Transverse colon (tissue), 4 donors: ENCODE data around the gene UTS2R. TPM values are rescaled to one million over a fixed set of nuclear protein-coding genes. Genes with fewer than 3 reads are reported as not detected.

Source experiments
- DNase-seq: peaks from one replicate; pipeline ENCODE4 v3.0.0-alpha.2; 2019
- H3K27ac ChIP-seq, 4 donors: fragments of 200-600 bp; sonication (generic); 2 replicates each; pipeline ENCODE4 v1.5.1; 2016 to 2018; ENCODE audit warnings: inconsistent platforms in 4 of 4
- H3K27me3 ChIP-seq: fragments of 200-600 bp; sonication (generic); 2 replicates; pipeline ENCODE4 v1.5.1; 2017; ENCODE audit warnings: inconsistent platforms
- H3K36me3 ChIP-seq, 4 donors: fragments of 200-600 bp; sonication (generic); 2 replicates each; pipeline ENCODE4 v1.5.1; 2017 to 2019; ENCODE audit warnings: inconsistent platforms in 4 of 4
- H3K4me1 ChIP-seq, 4 donors: fragments of 200-600 bp; sonication (generic); 2 replicates each; pipeline ENCODE4 v1.5.1; 2017 to 2020; ENCODE audit warnings: inconsistent platforms in 4 of 4
- H3K4me3 ChIP-seq, 4 donors: fragments of 200-600 bp; sonication (generic); 1 replicate in 1 of 4; 2 replicates in 3 of 4; pipeline versions ENCODE4 v1.5.1 to v1.6.1; 2017 to 2019; ENCODE audit warnings: inconsistent platforms in 4 of 4
- H3K9me3 ChIP-seq, 2 donors: fragments of 200-600 bp; sonication (generic); 2 replicates each; pipeline ENCODE4 v1.5.1; 2017 to 2019; ENCODE audit warnings: inconsistent platforms in 2 of 2
- CTCF ChIP-seq, 5 experiments: fragments of 200-600 bp in 3 of 5; fragments of 450-650 bp in 2 of 5; sonication (generic) in 3 of 5; IDR thresholded peaks; 1 replicate in 2 of 5; 2 replicates in 3 of 5; pipeline ENCODE4 v1.5.1; 2016 to 2017; ENCODE audit warnings: antibody characterized with exemption in 5 of 5, inconsistent platforms in 3 of 5, mild to moderate bottlenecking in 2 of 5, moderate library complexity in 1 of 5
- EP300 ChIP-seq: sonication (generic); formaldehyde crosslinking; IDR thresholded peaks from one replicate; pipeline ENCODE4 v1.6.1; 2017; ENCODE audit warnings: antibody characterized with exemption, low read depth
- POLR2A ChIP-seq: fragments of 450-650 bp; IDR thresholded peaks from one replicate; pipeline ENCODE4 v1.6.1; 2016; ENCODE audit warnings: antibody characterized with exemption, mild to moderate bottlenecking, moderate library complexity
- POLR2AphosphoS5 ChIP-seq, 3 donors: sonication (generic); formaldehyde crosslinking; IDR thresholded peaks; one replicate each; pipeline ENCODE4 v1.6.1; 2016; ENCODE audit warnings: antibody characterized with exemption in 3 of 3
- WGBS, 2 donors: methylation state at CpG; one replicate each; pipeline ENCODE4 v1.1.5; 2018; ENCODE audit warnings: low coverage in 1 of 2; 5-methylcytosine and 5-hydroxymethylcytosine counted together
- in situ Hi-C, 4 donors: fragments of 200-750 bp; cut with MboI; loops; one replicate each; pipeline versions ENCODE4 v1.15.0 to v1.15.1; 2017; ENCODE audit warnings: low sequenced_read_pairs in 3 of 4, low pct_ligation_motif_present in 1 of 4, low pct_unique_long_range_greater_than_20kb in 1 of 4
- intact Hi-C: fragments of 100-400 bp; cut with DNase I; formaldehyde crosslinking; loops from one replicate; pipeline ENCODE4 v1.15.1; 2023; ENCODE audit warnings: low total_unique reads
- total RNA-seq, 4 donors: library from RNA; depleted of rRNA; stranded (reverse); fragments of >200 nt; gene quantifications; one replicate each; pipeline ENCODE4 v1.1.0, GENCODE V29; 2016

The UTS2R gene
- total RNA-seq, 4 donors from 2014 or later = 0.48 TPM; not detected in 3

GRCh38 chr17:82334622-82335394 lies 36.8 kb upstream of the UTS2R start:
- intact Hi-C loops = no loop called here

GRCh38 chr17:82338858-82339633 lies 32.5 kb upstream of the UTS2R start:
- TF ChIP-seq POLR2AphosphoS5 (IDR thresholded peaks at IDR 0.05) = peak in 1 of 3 donors; percentile 44
- TF ChIP-seq CTCF (IDR thresholded peaks at IDR 0.05) = no peak
- TF ChIP-seq EP300 = no peak
- peak; percentile 19 for TF ChIP-seq POLR2A
- H3K36me3 ChIP-seq = no peaks in the 10 kb centered on the region

More at GRCh38 chr17:82334622-82335394, 36.8 kb upstream of the UTS2R start:
- no peaks in the 10 kb centered on the region for H3K9me3 ChIP-seq
- H3K27me3 ChIP-seq = no peaks in the 10 kb centered on the region
- peak overlapping the region in 3 of 4 donors; percentile 34 to 70 (median 43) for H3K4me3 ChIP-seq
- H3K27ac ChIP-seq = peak overlapping the region; percentile 72 to 79 (median 78)
- peaks cover 44 to 85% (median 70%) of the 10 kb centered on the region in 4 donors for H3K4me1 ChIP-seq
- in situ Hi-C loops = no loop called here
- DNase-seq = no peak
- peak; percentile 36 for TF ChIP-seq POLR2A
- no peak for TF ChIP-seq CTCF (IDR thresholded peaks at IDR 0.05)
- TF ChIP-seq EP300 = no peak
- peak in 1 of 3 donors; percentile 15 for TF ChIP-seq POLR2AphosphoS5 (IDR thresholded peaks at IDR 0.05)
- 21% methylated on average over 14 of the region's 16 CpGs; no CpG with 5 or more reads in 1 of the 2 donors for WGBS, 2 donors
- H3K36me3 ChIP-seq = no peaks in the 10 kb centered on the region

GRCh38 chr17:82339634-82340580 lies 31.7 kb upstream of the UTS2R start:
- TF ChIP-seq EP300 (no peak), POLR2A (no peak), POLR2AphosphoS5 (IDR thresholded peaks at IDR 0.05) (no peak), CTCF (IDR thresholded peaks at IDR 0.05) (no peak)
- no peaks in the 10 kb centered on the region for H3K9me3 ChIP-seq
- H3K27me3 ChIP-seq = no peaks in the 10 kb centered on the region
- in situ Hi-C loops = no loop called here
- DNase-seq = no peak
- 44% methylated on average over 8 of the region's 10 CpGs; no CpG with 5 or more reads in 1 of the 2 donors for whole genome bisulfite sequencing, 2 donors
- intact Hi-C loops = no loop called here
- peak overlapping the region in 3 of 4 donors; percentile 21 to 37 (median 25) for H3K4me3 ChIP-seq
- H3K4me1 ChIP-seq = peaks cover 18 to 34% (median 23%) of the 10 kb centered on the region in 4 donors
- no peaks in the 10 kb centered on the region for H3K36me3 ChIP-seq
- H3K27ac ChIP-seq = peak overlapping the region; percentile 67 to 80 (median 74)

More at GRCh38 chr17:82338858-82339633, 32.5 kb upstream of the UTS2R start:
- H3K4me3 ChIP-seq = peak overlapping the region in 3 of 4 donors; percentile 21 to 37 (median 25)
- peaks cover 27 to 42% (median 32%) of the 10 kb centered on the region in 4 donors for H3K4me1 ChIP-seq
- intact Hi-C loops (no loop called here), in situ Hi-C loops (no loop called here)
- H3K27me3 ChIP-seq = no peaks in the 10 kb centered on the region
- no peaks in the 10 kb centered on the region for H3K9me3 ChIP-seq
- WGBS, 2 donors = 15 to 19% methylated on average over 13 to 29 of the region's 29 CpGs
- peak; percentile 72 for DNase-seq
- H3K27ac ChIP-seq = peak overlapping the region; percentile 67 to 80 (median 74)
